HEK293 (cell line): ENCODE measurements around the gene TGM5.

Experiments
- SALL2 ChIP-seq: fragments of 450-650 bp; formaldehyde crosslinking; IDR thresholded peaks from 2 replicates; pipeline ENCODE4 v1.5.0; 2017; ENCODE audit warnings: missing biosample characterization, mild to moderate bottlenecking, missing genetic modification characterization, borderline replicate concordance
- SCRT2 ChIP-seq: fragments of 450-650 bp; formaldehyde crosslinking; IDR thresholded peaks from 2 replicates; pipeline ENCODE4 v1.5.1; 2016; ENCODE audit warnings: missing biosample characterization, missing genetic modification characterization
- SP7 ChIP-seq: fragments of 450-650 bp; formaldehyde crosslinking; IDR thresholded peaks from 2 replicates; pipeline ENCODE4 v1.5.1; 2016; ENCODE audit warnings: missing biosample characterization, missing genetic modification characterization
- ZBTB17 ChIP-seq: fragments of 450-650 bp; formaldehyde crosslinking; IDR thresholded peaks from 2 replicates; pipeline ENCODE4 v1.5.1; 2016; ENCODE audit warnings: missing biosample characterization, missing genetic modification characterization
- ZFP69B ChIP-seq: fragments of 450-650 bp; formaldehyde crosslinking; IDR thresholded peaks from 2 replicates; pipeline ENCODE4 v1.5.1; 2016; ENCODE audit warnings: missing biosample characterization, missing genetic modification characterization
- ZNF174 ChIP-seq: fragments of 450-650 bp; formaldehyde crosslinking; IDR thresholded peaks from 2 replicates; pipeline ENCODE4 v1.5.0; 2017; ENCODE audit warnings: missing biosample characterization, mild to moderate bottlenecking, missing genetic modification characterization
- ZNF274 ChIP-seq, 2 experiments: fragments of 200-500 bp in 1 of 2; fragments of 450-650 bp in 1 of 2; sonication (Bioruptor generic) in 1 of 2; formaldehyde crosslinking in 1 of 2; IDR thresholded peaks; 2 replicates each; pipeline versions ENCODE4 v1.5.1 to v1.6.1; 2014 to 2016; ENCODE audit warnings: borderline replicate concordance in 1 of 2, inconsistent platforms in 1 of 2, low read length in 1 of 2, missing biosample characterization in 1 of 2, missing genetic modification characterization in 1 of 2
- ZNF324 ChIP-seq: fragments of 450-650 bp; formaldehyde crosslinking; IDR thresholded peaks from 2 replicates; pipeline ENCODE4 v1.5.1; 2016; ENCODE audit warnings: missing biosample characterization, missing genetic modification characterization
- ZNF391 ChIP-seq: fragments of 450-650 bp; formaldehyde crosslinking; IDR thresholded peaks from 2 replicates; pipeline ENCODE4 v1.5.1; 2016; ENCODE audit warnings: low read depth, missing biosample characterization, missing genetic modification characterization, borderline replicate concordance
- TF ChIP-seq, protein P1 (sequence below): fragments of 450-650 bp; formaldehyde crosslinking; IDR thresholded peaks from 2 replicates; pipeline ENCODE4 v1.5.1; 2016; ENCODE audit warnings: missing biosample characterization, missing genetic modification characterization
- TF ChIP-seq, protein P2 (sequence below): fragments of 450-650 bp; IDR thresholded peaks from 2 replicates; pipeline ENCODE4 v1.5.1; 2018; ENCODE audit warnings: missing biosample characterization, mild to moderate bottlenecking, missing genetic modification characterization
- TF ChIP-seq, protein P3 (sequence below): fragments of 450-650 bp; formaldehyde crosslinking; IDR thresholded peaks from 2 replicates; pipeline ENCODE4 v1.5.1; 2016; ENCODE audit warnings: missing biosample characterization, missing genetic modification characterization, low read depth

DNA sequence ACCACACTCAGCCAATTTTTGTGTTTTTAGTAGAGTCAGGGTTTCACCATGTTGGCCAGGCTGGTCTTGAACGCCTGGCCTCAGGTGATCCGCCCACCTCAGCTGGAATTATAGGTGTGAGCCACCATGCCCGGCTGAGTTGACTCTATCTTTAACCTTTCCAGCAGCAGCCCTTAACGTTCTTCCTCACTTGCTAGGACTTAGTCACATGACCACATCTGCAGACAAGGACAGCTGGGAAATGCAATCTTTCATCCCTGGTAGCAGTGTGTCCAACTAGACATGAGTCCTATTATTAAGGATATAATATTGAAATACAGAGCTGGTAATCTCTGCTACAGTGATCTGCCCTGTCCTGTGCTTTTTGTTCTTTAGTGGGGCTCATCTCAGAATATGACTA, 45.6 kb upstream of the TGM5 start:
- TF ChIP-seq SALL2 (tag by site-specific recombination), result no peak
- no peak for TF ChIP-seq SP7
- TF ChIP-seq, protein P1, sequence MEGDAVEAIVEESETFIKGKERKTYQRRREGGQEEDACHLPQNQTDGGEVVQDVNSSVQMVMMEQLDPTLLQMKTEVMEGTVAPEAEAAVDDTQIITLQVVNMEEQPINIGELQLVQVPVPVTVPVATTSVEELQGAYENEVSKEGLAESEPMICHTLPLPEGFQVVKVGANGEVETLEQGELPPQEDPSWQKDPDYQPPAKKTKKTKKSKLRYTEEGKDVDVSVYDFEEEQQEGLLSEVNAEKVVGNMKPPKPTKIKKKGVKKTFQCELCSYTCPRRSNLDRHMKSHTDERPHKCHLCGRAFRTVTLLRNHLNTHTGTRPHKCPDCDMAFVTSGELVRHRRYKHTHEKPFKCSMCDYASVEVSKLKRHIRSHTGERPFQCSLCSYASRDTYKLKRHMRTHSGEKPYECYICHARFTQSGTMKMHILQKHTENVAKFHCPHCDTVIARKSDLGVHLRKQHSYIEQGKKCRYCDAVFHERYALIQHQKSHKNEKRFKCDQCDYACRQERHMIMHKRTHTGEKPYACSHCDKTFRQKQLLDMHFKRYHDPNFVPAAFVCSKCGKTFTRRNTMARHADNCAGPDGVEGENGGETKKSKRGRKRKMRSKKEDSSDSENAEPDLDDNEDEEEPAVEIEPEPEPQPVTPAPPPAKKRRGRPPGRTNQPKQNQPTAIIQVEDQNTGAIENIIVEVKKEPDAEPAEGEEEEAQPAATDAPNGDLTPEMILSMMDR (tag by site-specific recombination), result no peak
- TF ChIP-seq ZBTB17 (tag by site-specific recombination), result no peak
- TF ChIP-seq ZNF391, result no peak
- TF ChIP-seq, protein P2, sequence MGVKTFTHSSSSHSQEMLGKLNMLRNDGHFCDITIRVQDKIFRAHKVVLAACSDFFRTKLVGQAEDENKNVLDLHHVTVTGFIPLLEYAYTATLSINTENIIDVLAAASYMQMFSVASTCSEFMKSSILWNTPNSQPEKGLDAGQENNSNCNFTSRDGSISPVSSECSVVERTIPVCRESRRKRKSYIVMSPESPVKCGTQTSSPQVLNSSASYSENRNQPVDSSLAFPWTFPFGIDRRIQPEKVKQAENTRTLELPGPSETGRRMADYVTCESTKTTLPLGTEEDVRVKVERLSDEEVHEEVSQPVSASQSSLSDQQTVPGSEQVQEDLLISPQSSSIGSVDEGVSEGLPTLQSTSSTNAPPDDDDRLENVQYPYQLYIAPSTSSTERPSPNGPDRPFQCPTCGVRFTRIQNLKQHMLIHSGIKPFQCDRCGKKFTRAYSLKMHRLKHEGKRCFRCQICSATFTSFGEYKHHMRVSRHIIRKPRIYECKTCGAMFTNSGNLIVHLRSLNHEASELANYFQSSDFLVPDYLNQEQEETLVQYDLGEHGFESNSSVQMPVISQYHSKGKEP (tag by site-specific recombination), result no peak
- TF ChIP-seq ZFP69B (tag by site-specific recombination), result no peak
- no peak for TF ChIP-seq ZNF274 (IDR thresholded peaks at IDR 0.05; ENCODE audit: low read length)
- TF ChIP-seq ZNF274 (tag by site-specific recombination; IDR thresholded peaks at IDR 0.05; ENCODE audit: borderline replicate concordance), result no peak
- TF ChIP-seq ZNF174, result no peak
- TF ChIP-seq ZNF324 (tag by site-specific recombination), result no peak
- no peak for TF ChIP-seq SCRT2
- TF ChIP-seq, protein P3, sequence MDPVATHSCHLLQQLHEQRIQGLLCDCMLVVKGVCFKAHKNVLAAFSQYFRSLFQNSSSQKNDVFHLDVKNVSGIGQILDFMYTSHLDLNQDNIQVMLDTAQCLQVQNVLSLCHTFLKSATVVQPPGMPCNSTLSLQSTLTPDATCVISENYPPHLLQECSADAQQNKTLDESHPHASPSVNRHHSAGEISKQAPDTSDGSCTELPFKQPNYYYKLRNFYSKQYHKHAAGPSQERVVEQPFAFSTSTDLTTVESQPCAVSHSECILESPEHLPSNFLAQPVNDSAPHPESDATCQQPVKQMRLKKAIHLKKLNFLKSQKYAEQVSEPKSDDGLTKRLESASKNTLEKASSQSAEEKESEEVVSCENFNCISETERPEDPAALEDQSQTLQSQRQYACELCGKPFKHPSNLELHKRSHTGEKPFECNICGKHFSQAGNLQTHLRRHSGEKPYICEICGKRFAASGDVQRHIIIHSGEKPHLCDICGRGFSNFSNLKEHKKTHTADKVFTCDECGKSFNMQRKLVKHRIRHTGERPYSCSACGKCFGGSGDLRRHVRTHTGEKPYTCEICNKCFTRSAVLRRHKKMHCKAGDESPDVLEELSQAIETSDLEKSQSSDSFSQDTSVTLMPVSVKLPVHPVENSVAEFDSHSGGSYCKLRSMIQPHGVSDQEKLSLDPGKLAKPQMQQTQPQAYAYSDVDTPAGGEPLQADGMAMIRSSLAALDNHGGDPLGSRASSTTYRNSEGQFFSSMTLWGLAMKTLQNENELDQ, result no peak
